HL-60/S4 treated with phorbol 12-myristate 13-acetate at 8.2 ng/mL for 4 days and 3 days (cell line): Measurements from ENCODE around the gene CDKN1A.
"Not testable (repeated sequence)": the region's sequence is repeated elsewhere in the genome, so short reads cannot be mapped to it uniquely, and the experiment has no call there.

ENCODE experiments used
- in situ Hi-C: fragments of 300-500 bp; cut with MboI; formaldehyde crosslinking; loops from 2 replicates; pipeline ENCODE4 v1.15.0; 2022; ENCODE audit warnings: low sequenced_read_pairs

CDKN1A gene

DNA sequence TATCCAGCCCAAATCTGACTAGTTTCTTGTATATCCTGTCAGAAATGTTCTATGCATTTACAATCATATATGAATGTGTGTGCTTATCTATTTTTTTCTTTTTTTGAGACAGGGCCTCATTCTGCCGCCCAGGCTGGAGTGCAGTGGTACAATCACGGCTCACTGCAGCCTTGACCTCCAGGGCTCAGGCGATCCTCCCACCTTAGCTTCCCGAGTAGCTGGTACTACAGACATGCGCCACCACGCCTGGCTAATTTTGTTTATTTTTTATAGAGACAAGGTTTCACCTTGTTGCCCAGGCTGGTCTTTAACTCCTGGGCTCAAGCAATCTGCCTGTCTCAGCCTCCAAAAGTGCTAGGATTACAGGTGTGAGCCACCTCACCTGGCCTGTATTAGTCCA, 16.1 kb downstream of the CDKN1A start:
- in situ Hi-C loops = no loop called here

DNA sequence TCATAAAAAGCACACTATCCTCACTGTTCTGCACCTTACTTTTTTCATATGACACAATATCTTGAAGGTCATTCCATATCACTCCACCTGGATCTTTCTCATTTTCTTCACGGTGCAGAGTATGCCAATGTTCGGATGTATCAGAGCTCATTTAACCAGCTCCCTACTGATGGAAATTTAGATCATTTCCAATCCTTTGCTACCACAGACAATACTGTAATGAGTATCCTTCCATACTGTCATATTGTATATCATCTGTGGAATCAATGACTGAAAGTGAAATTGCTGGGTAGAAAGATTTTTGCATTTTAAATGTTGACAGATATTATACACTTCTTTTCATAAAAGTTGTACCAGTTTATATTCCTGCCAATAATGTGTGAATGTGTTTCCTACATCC, 16.9 kb downstream of the CDKN1A start:
- in situ Hi-C loops = no loop called here

DNA sequence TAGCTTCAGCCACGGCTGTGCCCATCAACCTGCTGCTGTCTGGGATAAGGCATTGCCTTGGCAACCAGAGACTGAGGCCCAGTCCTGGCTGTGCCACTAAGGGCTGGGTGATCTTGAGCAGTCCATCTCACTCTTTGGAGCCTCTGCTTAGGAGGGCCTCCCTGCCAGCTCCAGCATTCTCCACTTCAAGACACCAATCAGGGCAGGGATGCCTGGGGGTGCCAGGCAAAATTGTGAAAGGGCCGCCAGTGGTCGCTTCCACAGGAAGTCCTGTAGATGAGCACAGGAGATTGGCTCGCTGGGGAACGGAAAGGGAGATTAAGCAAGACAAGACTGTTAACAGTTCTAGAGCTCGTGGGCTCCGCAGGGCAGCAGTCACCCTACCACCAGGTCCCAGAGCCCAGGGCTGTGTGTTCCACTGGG, 19.0 kb downstream of the CDKN1A start, which contains the start of gene RAB44:
Gene RAB44, plus strand, starts transcription at position 346 of the 423 bp plus-strand sequence. CDS start 6,410 bp downstream, outside the sequence.
- in situ Hi-C loops = no loop called here

DNA sequence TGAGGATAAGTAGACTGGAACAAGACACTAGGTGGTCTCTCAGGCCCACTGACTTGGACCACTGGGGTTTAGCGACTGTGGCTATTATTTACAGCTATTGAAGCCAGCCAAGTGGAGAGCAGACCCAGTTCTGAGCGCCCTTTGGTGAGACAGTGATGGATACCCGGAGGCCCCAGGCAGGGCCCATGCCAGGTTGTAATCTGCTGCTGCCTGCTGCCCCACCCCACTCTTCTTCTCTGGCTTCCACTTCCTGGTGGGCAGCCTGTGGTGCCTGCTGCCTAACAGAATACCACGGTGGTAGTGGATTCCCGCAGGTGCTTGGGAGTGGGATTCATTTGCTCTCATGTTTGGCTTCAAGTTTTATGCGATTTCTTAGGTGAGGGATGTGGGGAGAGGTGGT, 19.7 kb downstream of the CDKN1A start:
- in situ Hi-C loops = no loop called here

DNA sequence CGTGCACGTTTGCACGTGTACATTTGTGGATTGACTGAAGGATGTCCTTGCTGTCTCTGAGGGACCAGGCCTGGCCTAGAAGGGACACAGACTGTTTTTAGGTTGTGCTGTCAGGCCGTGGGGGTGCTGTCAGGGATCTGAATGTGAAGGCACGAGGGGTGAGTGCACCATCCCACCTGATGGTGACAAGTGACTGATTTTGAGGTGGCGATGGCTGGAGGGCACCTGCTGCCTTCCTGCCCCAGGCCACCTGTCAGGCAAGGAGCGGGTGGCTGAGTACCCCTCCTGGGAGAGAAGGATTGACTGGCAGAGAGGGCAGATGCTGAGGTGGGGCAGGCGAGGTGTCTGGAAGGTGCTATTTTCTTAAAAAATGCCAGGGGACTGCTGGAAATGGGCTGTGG, 20.4 kb downstream of the CDKN1A start:
- in situ Hi-C loops = no loop called here

DNA sequence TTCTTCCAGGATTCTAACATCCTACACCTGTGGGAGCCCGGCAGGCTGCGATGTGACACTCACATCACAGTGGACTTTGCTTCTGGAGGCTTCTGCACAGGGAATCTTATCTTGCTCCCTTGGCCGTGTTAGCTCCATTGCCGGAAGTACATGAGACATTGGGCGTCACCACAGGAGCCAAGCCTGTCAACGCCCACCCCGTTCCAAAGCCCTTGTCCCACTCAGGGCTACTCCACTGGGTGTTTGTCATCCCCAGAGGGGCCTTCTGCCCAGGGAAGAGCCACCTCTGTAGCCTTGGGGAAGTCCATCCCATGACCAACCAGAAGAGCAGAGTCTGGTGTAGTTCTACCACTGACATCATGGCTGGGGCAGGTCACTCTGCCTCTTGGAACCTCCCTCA, 20.8 kb downstream of the CDKN1A start:
- in situ Hi-C loops = no loop called here

DNA sequence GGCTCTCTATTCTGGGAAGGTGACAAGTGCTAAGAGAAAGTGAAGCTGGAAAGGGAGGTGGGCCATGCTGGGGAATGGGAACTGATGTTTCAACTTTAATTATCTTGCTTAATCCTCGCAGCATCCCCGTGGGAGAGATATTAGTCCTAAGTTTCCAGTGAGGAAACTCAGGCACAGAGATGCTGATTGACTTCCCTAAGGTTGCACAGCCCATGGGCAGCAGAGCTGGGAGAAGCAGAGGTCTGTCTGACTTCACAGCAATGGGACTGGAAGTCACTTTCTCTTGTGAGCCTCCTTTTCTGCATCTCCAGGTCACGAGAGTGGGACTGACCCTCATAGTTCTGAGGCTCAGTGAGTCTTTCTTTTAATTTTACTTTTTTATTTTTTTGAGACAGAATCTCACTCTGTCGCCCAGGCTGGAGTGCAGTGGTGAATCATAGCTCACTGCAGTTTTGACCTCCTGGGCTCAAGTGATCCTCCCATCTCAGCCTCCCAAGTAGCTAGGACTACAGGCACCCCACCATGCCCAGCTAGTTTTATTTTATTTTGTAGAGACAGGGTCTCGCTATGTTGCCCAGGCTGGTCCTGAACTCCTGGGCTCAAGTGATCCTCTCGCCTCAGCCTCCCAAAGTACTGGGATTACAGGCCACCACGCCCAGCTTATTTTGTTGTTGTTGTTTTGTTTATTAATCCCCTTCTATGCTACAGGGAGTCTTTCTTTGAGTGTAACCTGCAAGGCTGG, 21.7 kb downstream of the CDKN1A start:
- in situ Hi-C loops = no loop called here

DNA sequence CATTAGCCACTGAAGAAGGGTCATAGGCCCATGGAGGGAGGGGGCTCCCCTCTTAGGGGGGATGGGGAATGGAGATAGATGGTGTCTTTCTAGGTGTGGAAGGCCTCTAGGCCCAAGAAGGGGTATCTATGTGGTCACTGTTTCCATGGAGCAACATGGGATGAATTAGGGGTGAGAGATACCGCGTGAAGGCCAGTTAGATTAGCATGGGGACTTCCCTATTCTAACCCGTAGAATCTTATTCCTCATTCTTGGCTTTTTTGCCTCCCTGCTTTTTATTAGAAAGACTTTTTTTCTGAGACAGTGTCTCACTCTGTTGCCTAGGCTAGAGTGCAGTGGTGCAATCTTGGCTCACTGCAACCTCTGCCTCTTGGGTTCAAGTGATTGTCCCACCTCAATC, 22.3 kb downstream of the CDKN1A start:
- in situ Hi-C loops = no loop called here

DNA sequence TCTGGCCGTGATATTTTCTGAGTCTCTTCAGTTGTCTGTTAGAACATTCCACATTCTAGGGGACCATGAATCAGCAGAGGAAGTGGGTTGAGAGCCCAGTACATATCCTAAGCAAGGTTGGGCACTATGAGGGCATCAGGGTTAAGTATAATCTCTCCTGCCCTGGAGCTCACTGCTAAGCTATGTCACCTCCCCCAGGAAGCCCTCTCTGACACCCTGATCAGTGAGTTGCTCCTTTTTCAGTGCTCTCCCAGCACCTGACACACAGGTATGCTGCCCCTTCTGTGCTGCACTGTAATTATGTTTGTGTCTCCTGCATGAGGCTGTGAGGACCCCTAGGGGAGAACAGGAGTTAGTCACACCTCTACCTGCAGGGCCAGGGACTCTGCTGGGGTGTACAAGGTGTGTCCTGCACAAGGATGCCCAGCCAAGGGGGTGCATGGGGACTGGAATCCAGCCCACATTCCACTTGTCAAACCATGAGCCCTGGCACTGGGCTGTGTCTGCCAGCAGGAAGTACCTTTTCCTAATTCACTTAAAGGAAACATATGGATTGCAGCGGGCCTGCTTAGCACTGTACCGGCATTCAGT, 23.0 kb downstream of the CDKN1A start:
- in situ Hi-C loops = no loop called here

DNA sequence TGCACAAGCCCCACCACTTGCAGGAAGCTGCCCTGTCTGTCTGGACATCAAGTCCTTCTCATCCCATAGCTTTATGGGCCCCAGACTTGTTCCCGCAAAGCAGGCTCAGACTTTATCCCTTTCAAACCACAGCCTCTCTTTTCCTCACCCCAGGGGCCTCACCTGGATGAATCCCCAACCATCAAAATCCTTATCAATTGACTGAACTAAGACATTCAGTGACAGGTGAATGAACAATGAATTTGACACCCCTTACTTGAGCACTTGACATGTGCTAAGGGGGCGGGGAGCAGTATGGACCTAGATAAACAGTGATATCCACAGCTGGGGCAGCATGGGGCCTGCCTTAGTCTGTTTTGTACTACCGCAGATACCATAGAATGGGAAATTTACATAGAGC, 24.1 kb downstream of the CDKN1A start:
- in situ Hi-C loops = no loop called here

DNA sequence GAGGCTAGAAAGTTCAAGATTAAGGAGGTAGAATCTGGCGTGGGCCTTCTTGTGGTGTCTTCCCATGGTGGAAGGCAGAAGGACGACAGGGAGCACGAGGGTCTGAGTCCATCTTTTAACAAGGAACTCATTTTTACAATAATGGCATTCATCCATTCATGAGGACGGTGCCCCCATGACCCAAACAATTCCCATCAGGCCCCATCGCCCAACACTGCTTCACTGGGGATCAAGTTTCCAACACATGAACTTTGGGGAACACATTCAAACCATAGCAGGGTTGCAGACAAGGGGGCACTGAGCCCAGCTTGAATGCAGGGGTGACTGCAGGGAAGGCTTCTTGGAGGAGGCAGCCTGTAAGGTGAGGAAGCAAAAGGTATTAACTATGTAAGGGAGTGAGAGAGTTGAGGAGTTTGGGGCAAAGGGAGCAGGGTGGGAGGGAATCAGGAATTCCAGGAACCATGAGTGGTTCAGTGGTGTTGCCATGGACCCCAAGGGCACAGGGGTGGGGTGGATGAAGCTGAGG, 24.6 kb downstream of the CDKN1A start:
- in situ Hi-C loops = no loop called here

DNA sequence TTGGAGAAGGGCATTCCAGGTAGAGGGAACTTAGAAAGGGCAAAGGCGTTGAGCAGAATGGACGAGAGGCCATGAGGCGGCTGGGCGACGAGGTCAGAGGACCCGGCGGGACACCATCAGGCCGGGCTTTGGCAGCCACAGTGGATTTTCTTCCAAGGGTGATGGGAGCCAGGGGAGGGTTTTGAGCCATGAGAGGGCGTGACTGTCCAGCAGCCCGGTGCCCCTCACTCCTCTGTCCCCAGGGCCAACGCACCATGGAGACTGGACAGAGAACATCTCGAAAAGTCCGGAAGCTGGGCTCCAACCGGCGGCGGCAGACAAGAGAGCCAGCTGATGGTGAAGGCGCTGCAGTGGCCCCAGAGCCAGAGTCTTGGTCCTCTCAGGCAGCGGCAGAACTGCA, 25.5 kb downstream of the CDKN1A start:
- in situ Hi-C loops = no loop called here

DNA sequence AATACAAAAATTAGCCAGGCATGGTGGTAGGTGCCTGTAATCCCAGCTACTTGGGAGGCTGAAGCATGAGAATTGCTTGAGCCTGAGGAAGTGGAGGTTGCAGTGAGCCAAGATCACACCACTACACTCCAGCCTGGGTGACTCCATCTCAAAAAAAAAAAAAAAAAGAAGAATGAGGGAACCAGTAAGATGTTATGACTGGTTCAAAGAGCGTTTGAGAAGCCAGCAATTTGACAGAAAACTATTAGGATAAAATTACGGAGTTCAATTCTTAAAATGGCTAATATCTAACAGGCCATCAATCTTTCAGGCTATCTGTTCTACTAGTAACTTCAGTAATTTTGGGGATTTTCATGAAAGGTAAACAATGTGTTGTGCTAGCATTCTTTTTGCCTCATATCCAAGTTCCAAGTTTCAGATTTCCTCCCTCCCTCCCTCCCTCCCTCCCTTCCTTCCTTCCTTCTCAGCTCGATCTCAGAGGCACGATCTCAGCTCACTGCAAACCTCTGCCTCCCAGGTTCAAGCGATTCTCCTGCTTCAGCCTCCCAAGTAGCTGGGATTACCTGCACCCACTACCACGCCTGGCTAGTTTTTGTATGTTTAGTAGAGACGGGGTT, 26.6 kb downstream of the CDKN1A start:
- in situ Hi-C loops = not testable (repeated sequence)

DNA sequence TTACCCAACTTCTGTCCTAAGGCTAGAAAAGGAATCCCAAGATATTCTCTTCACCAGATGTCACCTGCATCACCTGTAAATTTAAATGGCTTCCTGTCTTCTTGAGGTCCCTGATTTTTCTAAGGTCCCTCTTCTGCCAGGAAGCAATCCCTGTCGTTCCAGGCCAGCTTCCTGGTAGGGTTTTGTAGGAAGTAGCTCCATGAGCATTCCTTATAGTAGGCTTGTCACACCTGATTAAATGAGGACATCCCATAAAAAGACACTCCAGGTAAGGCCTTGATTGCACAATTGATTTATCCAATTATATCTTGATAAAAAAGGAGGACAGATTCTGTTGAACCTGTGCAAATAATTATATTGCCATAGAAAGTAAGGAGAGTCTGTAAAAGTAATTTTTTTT, 27.8 kb downstream of the CDKN1A start:
- in situ Hi-C loops = no loop called here

DNA sequence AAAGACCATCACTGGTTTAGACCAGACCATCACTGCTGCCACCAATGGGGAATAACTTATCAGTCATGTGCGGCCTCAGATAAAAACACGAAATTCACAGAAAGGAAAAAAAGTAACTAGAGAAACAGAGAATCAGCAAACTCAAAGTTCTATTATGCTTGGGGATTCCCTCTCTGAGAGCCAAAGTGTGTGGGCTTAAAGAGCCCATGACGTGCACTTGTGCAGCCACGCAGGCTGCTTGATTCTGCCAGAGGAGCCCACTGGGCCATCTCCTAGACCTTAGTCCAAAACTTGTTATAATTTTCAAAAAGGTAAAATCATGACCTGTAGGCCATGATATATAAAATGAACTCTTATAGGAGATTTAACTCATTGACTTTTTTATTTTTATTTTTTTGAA, 34.3 kb downstream of the CDKN1A start:
- in situ Hi-C loops = no loop called here

DNA sequence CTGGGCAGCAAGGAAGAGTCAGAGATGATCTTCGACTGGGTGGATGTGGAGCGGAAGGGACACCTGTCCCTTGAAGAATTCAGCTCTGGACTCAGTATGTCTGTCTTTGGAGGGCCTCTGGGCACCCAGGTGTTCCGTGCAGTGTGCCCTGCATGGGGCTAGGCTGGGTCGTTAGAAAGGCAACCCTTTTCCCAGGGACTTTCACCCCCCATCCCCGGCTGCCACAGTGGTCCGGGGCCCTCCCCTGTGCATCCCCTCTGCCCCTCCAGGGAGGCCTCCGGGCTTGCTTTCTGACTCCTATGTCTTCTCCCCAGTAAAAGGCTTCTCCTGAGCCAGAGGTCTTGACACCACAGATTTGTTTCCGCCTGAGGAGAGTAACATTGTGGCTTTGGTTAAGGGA, 35.3 kb downstream of the CDKN1A start:
- in situ Hi-C loops = no loop called here

DNA sequence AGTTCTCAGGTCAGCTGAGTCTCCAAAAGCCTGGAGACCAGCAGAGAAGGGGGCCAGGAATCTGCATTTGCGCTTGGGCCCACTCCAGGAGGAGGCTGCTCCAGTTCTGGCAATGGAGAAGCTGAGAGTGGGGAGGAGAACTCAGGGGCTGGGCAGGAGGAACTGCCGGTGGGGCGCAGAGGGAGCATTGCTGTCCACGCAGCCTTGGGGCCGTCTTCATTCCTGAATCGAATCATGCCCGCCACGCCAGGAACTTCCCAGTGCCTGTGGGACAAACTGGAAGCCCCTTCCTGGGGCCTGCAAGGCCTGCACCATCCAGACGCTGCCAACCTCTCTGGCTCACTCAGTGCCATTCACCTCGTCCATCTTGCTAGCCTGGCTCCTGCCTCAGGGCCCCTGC, 36.0 kb downstream of the CDKN1A start:
- in situ Hi-C loops = no loop called here

DNA sequence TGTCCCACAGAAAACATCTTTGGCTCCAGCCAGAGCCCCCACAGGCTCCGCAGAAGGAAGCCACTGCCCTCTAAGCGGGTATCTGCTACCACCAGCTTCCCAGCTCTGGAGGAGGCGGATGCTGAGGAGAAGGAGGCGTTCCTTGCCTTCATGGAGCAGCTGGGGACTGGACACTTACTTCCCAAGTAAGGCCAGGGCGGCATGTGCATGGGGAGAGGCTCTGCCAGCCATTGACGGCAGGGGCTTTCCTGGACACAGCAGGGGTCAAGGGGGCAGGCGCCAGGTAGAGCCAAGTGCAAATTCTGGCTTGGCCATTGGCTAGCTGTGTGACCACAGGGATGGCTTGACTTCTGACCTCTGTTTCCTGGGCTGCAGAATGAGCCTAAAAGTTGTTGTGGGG, 37.0 kb downstream of the CDKN1A start:
- in situ Hi-C loops = no loop called here

DNA sequence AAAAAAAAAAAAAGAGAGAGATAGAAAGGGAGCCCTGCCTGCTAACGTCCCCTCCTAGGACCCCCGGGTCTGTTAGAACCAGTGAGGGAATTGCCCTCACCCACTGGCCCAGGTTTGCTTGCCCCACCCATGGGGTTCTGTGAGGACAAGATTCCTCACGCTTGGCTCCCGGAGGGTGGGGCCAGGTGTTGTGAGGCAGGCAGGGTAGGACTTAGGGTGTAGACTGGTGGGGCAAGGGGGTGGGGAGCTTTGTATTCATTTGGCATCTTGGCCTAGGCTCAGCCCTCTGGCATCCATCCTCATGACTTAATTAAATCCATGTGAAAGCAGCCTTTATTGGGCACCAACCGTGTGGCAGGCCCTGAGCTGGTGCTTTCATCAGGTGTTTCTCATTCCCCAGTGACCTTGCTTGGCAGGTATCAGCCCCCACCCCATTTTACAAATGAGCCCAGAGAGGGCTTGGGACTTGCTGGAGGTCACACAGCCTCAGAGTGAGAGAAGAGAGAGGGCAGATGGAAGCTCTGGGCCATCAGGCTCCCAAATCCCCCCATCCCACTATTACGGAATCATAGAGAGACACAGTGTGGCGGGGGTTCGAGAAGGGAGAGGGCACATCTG, 38.1 kb downstream of the CDKN1A start:
- in situ Hi-C loops = no loop called here

DNA sequence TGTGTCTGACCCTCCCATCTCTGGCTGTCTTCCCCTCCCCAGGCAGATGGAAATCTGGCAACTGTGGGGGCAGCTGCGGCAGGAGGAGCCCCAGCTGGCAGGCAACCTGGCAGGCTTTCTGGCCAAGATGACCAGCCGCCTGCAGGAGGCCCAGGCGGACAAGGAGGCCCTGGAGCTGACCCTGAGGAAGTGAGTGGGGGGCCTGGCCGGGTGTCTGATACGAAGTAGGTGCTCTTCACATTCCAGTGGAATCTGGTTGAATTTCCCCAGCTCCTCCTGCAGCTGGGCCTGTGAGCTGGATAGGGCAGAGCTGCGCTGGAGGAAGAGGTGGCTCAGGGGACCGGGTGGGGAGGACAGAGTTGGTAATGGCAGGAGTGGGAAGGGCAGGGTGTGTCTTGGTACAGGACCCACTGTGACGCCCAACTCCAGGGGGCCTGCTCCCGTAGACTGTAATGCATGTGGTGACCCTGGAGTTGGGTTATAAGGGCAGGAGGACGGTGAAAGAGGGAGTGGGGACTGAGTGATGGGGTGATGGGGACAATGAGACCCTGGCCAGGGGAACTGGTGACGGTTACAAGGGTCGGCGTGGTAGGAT, 38.8 kb downstream of the CDKN1A start:
- in situ Hi-C loops = no loop called here

DNA sequence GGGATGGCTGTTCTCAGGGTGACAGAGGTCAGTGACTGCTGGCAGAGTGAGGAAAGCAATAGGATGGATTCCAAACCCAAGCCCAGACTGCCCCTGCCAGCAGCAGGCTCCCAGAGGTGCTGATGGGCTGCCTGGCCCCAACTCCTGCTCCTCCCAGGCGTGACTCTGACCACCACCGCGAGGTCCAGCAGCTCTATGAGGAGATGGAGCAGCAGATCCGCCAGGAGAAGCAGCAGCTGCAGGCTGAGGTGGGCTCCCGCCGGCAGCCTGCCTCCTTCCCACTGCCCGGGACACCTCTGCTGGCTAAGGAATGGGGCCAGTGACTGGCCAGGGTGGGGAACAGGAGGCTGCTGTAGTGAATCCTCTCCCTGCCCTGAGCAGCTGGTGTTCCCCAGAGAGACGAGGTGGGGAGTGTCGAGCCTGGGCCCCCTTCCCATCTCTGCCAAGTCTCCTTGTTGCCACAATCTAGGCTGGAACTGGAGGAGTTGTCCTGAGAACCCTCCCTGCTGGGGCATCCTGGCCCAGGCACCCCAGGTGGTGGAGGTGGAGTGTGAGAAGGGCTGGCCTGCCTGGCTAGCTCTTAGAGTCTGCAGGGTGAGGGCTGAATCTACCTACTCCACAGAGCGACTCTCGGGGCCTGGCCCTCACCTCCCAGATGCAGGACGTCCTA, 39.5 kb downstream of the CDKN1A start:
- in situ Hi-C loops = no loop called here
